HG03354 (cell line): ENCODE data around the gene OS9.

Experiments
- ATAC-seq: cut with Tn5 transposase; IDR thresholded peaks from one replicate; pipeline ENCODE4 v1.9.1; 2021; ENCODE audit warnings: mild to moderate bottlenecking; ENCODE audit not compliant: unreplicated experiment, poor library complexity, severe bottlenecking

The OS9 gene

DNA sequence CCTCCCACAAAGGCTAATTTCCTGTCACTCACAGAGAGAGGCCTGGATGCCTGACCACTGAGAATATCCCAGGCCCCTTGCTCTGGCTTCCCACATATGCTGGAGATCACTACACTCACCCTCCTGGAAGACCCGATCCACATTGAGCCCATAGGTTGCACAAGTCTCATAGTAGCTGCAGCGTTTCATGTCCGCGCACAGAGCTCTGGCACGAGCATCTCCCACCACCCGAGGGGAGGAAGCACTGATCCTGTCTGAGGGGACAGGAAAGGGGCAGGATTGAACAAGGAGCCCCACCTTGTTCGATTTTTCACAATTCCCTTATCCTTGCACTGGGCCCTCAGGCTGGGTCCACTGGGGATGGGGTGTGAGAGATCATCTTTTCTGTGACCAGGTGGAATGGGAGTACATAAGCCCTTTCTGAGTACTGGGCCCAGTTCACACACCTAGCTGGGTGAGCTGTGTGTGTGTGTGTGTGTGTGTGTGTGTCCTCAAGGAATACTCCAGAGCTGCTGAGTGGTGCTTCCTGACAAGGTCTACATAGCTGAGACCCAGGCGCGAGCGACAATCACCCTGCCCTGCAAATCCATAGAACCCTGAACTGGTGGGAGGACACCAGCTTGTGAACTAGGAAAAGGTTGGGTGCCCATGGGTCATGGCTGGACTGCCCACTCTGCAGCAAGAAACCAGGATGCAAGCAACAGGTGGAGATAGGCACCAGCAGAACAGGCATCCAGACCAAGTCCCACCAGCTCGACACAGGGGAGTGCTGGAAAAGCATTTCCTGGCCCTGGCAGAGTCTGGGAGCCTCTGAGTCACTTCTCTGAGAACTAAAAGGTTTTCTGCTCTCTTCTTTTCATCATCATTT is 39.0 kb downstream of the OS9 start:
- ATAC-seq, result no peak

DNA sequence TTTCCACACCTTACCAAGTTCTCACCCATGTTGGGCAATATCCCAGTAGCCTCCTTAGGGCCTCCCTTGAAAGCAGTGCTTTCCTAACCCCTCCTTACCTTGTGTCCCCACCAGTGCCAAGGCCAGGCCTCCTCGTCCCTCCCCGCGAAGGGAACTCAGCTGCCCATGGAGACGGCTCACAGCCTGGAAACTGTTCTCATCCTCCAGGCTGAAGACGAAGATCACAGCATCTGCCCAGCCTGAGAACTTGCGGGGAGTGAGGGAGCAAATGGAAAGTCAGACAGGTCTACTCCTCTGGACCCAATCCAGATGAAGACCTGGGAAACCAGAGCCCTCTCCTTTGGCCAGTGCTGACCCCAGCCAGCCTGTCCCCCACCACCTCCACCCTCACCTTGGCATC is 40.0 kb downstream of the OS9 start:
- no peak for ATAC-seq

DNA sequence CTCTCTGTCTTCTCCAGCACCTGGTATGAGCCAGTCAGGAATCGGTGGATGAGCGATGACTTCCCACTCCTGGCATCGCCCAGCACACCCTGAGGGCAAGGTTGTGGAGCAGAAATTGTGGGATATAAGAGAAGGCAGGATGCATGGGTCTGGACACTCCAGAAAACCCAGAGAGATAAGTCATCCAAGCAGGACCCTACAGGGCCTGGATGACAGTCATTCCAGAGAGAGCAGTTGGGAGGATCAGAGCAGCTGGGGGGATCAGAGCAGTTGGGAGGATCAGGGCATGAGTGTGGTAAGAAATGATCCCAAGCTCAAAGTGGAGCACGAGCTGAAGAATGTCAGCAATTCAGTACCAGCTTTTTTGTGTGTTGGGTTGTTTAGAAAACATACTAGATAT is 40.7 kb downstream of the OS9 start:
- no peak for ATAC-seq

DNA sequence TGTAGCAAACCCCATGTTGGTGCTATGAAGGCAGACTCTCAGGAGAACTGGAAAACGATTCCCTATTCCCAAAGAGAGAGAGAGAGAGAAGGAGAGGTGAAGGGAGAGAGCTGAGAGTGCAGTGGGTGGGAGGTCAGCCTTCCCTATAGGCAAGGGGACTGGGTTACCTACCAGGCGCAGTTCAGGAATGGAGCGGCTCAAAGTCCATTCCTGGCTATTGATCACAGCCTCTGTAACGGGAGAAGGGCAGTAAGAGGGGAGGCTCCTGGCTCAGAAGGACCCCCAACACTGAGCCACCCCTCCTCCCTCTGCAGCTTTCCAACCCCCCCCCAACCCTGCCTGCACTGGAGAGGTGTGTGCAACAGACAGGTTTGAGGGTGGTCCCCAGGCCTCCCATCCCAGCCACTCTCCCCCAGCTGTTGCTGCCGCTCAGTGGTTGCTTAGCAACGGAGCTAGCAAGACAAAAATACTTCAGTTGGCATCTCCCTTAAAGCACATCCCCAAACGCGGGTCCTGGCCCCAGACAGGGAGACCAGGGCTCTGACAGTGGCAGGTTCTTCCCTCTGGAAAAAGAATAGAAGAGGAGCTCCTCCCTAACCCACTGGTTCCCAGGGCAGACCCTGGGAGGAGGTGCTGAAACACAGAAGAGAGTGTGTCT is 41.4 kb downstream of the OS9 start:
- no peak for ATAC-seq

DNA sequence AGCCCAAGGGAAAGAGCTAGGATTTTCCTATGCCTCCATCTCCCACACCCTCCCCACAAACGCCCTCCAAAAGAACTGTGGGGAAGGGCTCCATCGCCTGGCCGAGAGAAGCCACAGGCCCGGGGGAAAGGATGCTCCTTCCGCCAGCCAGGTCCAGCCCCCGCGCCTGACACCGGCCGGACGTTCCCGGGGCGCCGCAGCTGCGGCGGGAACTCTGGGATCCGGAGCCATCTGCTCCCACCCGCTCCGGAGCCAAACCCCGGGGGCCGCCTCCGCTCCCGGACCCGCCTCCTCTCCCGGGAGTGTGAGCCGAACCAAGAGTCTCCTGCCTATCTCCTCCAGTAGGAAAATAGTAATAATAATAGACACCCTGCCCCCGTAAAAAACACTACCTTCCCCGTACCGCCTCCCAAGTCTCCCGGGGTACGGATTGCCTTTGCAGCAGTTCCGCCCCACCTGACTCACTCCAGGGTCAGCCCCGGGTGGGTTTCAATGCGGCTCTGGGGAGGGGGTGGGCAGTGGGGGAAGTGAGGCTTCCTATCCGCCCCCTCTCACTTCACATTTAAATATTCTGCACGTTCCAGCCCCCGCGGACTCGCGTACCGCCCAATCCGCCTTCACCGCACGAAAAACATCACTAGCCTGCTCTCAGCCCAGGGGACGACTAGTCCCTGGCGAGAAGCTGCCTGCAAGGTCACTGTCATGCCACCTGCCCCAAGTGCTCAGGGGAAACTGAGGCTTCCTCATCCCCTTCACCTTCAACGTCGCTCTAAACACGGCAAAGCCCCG is 42.2 kb downstream of the OS9 start:
- ATAC-seq, result no peak

DNA sequence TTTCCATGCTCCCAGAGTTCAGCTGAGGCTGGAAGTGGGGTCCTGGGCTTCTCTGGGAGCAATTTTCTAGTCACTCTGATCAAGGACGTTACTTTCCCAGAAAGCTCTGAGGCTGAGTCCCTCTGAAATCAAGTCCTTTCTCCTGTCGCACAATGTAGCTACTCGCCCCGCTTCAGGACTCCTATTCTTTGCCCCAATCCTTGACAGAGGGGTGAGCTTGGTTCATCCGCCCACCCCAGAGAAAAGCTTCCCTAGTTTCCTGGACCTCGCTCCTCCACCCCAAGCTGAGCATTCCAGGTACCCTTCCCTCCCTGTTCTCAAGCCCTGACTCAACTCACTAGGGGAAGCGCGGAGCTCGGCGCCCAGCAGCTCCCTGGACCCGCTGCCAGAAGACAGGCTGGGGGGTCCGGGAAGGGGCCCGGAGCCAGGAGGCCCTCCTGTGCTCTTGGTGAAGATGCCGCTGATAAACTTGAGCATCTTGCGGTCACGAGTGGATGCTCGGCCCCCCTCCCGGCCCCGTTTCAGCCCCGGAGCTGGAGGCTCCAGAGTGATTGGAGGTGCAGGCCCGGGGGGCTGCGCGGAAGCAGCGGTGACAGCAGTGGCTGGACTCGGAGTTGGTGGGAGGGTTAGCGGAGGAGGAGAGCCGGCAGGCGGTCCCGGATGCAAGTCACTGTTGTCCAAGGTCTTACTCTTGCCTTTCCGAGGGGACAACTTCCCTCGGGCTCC is 43.0 kb downstream of the OS9 start:
- ATAC-seq, result no peak

DNA sequence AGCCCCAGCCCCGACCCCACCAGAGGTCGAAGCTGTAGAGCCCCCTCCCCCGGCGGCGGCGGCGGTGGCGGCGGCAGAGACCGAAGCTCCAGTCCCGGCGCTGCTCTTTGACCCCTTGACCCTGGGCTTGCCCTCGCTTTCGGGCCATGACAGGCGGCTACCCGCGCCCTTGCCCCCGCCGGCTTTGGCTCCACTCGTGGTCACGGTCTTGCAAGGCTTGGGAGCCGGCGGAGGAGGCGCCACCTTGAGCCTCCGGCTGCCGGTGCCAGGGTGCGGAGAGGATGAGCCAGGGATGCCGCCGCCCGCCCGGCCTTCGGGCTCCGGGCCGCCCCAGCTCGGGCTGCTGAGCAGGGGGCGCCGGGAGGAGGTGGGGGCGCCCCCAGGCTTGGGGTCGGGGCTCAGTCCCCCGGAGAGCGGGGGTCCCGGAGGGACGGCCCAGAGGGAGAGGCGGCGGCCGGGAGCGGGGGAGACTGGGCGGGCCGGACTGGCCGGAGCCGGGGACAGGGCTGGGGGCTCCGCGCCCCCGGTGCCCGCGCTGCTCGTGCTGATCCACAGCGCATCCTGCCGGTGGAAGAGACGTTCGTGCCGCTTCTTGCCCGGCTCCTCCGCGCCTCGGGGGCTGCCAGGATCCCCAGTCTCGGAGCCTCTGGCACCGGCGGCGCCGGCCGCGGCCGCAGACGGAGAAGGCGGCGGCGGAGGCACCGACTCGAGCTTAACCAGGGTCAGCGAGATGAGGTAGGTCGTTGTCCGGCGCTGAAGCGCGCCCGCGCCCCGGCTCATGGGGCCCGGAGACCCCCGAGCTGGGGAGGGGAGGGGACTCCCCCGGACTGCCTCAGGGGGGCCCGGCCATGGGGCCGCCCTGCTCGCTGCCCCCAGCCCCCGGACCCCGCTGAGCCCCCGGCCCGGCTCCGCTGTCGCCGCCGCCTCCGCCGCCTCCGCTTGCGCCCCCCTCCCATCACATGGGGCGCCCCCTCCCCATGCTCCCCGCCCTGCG is 43.8 kb downstream of the OS9 start:
- ATAC-seq, result no peak

DNA sequence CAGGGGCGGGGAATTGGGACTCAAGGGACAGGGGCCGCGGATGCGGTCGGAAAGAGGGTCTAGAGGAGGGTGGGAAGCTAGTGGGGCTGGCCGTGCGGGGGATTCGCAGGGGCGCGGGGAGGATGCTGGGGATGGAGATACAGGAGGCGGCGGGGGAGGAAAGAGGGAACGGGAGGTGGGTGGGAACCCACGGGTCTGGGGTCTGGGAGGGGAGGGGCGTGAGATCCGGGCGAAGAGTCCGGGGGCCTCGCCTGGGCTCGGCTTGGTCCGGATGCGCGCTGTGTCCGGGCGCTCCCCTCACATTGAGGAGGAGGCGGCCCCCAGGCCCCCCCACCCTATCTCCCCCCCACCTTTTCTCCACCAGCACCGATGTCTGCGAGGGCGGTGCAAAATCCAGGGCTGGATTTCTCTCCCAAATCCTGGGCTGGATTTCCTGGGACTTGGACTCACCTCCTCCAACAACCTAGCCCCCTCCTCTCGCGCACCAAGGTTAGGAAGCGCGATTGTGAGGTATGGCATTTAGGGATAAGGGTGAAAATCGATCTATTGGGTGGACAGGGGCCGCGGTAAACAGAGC is 44.8 kb downstream of the OS9 start, which contains the start of gene AGAP2:
Gene AGAP2, minus strand, starts transcription at position 82 of the 577 bp plus-strand sequence. CDS start 496 bp downstream, outside the sequence.
- ATAC-seq, result no peak

DNA sequence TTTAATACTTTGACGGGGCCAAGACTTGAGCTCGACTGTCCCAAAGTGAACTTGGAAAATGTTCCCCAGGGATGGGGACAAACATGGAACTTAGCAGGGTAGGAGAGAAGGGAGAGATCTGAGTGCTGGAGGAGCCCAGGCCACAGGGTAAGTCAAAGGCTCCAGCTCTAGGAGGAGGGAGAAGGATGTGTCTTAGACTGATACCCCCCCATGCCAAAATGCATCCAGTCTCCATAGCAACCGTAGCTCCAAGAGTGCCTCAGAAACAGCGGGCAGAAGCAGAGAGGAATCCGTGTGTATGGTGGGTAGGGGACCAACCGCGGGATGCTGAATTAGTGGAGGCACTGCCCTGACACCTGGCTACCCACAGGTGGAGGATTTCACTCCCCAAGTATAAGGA is 45.5 kb downstream of the OS9 start:
- ATAC-seq, result no peak

DNA sequence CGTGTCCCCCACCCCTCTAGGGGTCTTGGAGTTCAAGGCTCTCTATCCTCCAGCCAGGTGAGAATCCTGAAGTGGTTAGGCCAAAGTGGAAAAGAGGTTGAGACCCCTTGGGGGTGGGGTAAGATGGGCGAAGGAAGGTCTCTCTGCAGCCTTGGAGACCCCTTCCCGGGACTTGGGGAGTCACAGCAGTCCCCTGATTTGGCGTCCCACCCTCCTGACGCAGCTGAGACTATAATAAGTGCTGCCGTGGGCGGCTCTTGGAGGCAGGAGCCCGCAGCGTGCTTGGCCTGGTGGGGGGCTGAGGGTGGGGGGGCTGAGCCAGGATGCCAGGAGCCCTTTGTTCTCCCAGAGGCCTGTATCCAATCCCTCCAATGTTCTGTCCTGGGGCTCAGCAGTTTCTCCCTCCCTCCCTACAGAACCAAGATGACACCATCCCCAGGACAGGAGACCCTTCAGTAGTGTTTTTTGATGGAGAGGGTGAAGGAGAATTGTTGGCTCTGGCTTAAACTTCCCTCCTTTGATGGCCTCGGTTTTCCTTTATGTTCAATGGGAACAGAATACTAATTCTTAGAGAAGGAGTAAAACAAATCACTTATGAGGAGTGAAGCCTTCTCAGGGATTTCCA is 46.1 kb downstream of the OS9 start:
- ATAC-seq, result no peak

DNA sequence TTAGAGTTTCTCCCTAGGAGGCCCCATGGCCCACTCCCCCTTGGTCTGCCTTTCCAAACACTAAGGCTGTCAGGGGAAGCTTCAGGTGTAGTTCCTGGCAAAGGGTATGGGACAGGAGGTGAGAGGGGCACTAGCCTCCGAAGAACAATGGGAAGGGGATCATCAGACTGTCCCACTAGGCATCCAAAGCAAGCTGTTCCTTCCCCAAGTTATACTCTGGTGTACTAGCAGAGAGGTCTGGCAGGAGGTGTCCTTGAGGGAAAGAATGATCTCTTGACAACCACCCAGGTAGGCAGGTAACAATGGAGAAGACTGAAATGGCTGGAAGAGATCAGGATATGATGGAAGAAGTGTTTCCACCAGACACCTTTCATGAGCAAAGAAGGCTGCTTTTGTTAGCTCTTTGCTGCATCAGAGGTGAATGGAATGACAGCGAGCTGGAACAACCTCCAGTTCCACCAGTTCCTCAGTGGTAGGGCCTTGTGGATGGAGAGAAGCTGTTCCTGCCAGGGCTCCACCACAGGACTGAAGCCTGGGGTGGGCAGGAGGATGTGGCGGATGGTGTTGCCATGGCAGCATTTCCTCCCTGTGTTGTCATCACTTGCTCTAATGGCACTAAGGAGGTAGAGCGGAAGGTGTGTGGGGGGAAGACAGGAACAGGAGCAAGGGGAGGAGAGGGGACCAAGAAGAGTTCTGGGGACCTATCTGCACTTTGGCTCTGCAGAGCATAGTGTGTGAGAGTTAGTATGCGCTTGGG is 46.9 kb downstream of the OS9 start:
- peak; percentile 62 for ATAC-seq

DNA sequence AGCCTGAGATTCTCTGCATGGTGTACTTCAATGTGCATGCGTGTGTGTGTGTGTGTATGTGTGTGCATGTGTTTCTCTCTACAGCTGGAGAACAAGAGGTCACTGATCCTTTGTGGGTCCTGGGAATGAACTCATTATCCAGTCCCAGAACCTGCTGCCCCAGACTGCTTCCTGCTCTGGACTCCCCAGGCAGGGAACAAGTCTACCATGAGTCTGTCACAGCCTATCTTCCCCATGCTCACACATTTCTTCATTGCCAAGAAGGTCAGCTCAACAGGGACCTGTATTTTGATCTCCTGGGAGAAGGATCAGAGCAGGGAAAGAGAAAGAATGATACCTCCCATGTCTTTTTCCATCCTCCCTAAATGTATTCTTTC is 47.5 kb downstream of the OS9 start:
- no peak for ATAC-seq

DNA sequence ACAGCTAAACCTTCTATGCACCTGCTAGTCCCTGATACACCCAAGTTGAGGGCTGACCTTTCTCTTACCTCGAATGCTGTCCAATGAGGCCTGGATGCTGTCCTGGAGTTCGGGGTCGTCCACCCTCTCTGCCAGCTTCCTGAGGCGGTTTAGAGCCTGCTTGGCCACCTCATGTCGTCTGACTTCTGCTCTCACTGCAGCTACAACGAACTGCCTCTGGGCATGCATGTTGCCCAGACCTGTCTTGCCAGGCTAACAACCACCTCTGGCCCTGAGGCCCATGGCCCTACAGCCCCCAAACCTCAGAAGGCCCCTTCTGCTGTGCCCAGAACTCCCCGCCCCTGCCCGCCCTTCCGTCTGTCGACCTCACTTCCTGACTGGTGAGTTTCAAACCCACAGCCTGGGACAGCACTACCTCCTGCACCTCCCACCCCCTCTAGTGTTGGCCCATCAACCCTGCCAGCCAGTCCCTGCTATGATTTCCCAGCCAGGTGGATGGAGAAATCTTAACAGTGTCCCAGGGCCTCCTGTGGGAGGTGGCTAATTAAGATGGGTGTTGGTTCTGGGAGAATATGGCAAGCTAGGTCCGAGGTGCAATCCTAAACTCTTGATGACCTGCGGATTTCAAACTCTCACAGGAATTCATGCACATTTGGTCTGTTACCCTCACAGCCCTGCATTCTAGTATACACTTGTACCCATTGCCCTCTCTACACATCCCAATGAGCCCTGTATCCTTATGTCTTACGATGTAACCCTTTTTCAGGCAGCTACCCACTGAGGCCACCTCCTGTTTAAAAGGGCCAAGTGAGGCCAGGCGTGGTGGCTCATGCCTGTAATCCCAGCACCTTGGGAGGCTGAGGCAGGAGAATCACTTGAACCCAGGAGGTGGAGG is 48.2 kb downstream of the OS9 start:
- peak; percentile 56 for ATAC-seq

DNA sequence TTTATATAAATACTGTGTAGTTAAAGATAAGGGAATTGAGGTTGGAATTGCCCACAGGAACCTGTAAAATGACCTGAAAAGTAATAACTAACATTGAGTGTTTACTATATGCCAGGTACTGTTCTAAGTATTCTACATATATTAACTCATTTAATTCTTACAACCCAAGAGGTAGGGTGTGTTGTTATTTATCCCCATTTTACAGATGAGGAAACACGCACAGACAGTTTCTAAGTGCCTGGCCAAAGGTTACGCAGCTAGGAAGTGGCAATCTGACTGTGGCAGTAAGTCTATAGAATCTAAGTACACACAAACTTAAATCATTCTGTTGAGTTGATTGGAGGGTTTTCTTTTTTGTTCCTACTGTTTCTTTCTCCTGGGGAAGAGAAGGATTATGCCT is 49.8 kb downstream of the OS9 start:
- ATAC-seq, result no peak

DNA sequence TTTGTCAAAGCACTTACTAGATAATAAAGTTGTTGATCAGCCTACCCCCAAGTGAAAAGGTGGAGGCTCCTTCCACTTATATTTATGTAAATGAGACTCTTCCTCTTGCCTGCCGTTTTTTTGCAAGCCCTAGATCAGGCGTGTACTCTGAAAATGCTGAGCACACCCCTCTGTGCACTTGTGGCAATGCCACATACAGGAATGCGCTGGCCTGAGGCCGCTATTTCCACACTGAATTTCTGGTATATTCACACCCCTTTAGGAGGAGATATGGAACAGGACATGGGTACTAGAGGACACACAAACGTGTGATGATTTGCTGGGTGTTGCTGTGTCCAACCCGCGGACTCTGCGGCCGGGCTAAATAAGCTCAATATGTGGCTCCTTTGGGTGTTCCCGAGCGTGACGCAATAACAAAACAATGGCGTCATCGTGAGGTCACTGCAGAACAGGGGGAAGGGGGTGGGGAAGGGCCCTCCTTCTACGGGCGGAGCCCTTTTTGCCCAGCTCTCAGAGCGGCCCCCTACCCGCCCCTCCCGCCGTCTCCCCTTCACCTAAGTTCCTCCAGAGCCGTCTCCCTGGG is 50.4 kb downstream of the OS9 start:
- peak; percentile 40 for ATAC-seq
